ENCODE results near the gene SLC16A1.

SLC16A1 gene

GRCh38 chr1:112954945-112955772, 837 bp downstream of the SLC16A1 start:
- DNase-seq, result peak; percentile 73
- Histone ChIP-seq H3K4me3 (ENCODE audit: insufficient read depth in 1 of 2, low read depth in 1 of 2, low read length in 2 of 2) (peak overlapping the region; percentile 90 to 91), H2BK120ac (ENCODE audit: low read depth, low read length) (peak overlapping the region; percentile 58), H3K79me1 (replicated peaks; ENCODE audit: low read length, poor library complexity, severe bottlenecking) (peaks cover 2% of the 10 kb centered on the region), H3K27me3 (ENCODE audit: control insufficient read depth in 1 of 2, insufficient read depth in 1 of 2, low read length in 2 of 2) (no peaks in the 10 kb centered on the region), H2AFZ (ENCODE audit: low read depth, low read length) (no peak overlapping the region), H3K4me1 (ENCODE audit: control insufficient read depth, insufficient read depth, low read depth, low read length) (peaks cover 7% of the 10 kb centered on the region), H4K8ac (ENCODE audit: low read length) (peak overlapping the region; percentile 40), H3K14ac (ENCODE audit: low read length in 2 of 2) (peak overlapping the region in 1 of 2 experiments; percentile 96), H3K9ac (ENCODE audit: low read length) (peak overlapping the region; percentile 92), H3K23ac (ENCODE audit: low read length in 2 of 2) (peak overlapping the region in 1 of 2 experiments; percentile 96), H3K18ac (ENCODE audit: low read depth in 1 of 2, low read length in 2 of 2) (peak overlapping the region; percentile 93 to 99), H2BK15ac (ENCODE audit: low read depth, poor library complexity, severe bottlenecking) (no peak overlapping the region), H3K36me3 (ENCODE audit: control insufficient read depth in 1 of 2, insufficient read depth in 2 of 2, low read depth in 1 of 2, low read length in 2 of 2) (peaks cover 0 to under 1% of the 10 kb centered on the region in 2 experiments), H3K4ac (ENCODE audit: low read depth in 1 of 2, low read length in 2 of 2) (peak overlapping the region; percentile 6 to 81), H3K9me3 (ENCODE audit: control insufficient read depth, low read length) (no peaks in the 10 kb centered on the region), H4K91ac (ENCODE audit: low read length) (no peak overlapping the region), H2BK12ac (ENCODE audit: low read length in 2 of 2) (peak overlapping the region in 1 of 2 experiments; percentile 10), H2BK5ac (ENCODE audit: low read depth, low read length, poor library complexity, severe bottlenecking) (no peak overlapping the region), H3K27ac (ENCODE audit: low read length, poor library complexity, severe bottlenecking) (peak overlapping the region; percentile 71), H2AK5ac (ENCODE audit: low read length, severe bottlenecking) (no peak overlapping the region), H3K4me2 (ENCODE audit: low read length, poor library complexity, severe bottlenecking) (peak overlapping the region; percentile 91)
- 1% methylated on average over 28 of the region's 29 CpGs for WGBS

GRCh38 chr1:112954017-112954650, 1.9 kb downstream of the SLC16A1 start:
- Histone ChIP-seq H3K9ac (ENCODE audit: low read length) (peak overlapping the region; percentile 92), H2BK120ac (ENCODE audit: low read depth, low read length) (no peak overlapping the region), H3K4me1 (ENCODE audit: control insufficient read depth, insufficient read depth, low read depth, low read length) (peaks cover 5% of the 10 kb centered on the region), H3K27me3 (ENCODE audit: control insufficient read depth in 1 of 2, insufficient read depth in 1 of 2, low read length in 2 of 2) (no peaks in the 10 kb centered on the region), H2BK5ac (ENCODE audit: low read depth, low read length, poor library complexity, severe bottlenecking) (no peak overlapping the region), H4K8ac (ENCODE audit: low read length) (no peak overlapping the region), H3K36me3 (ENCODE audit: control insufficient read depth in 1 of 2, insufficient read depth in 2 of 2, low read depth in 1 of 2, low read length in 2 of 2) (no peaks in the 10 kb centered on the region), H3K9me3 (ENCODE audit: control insufficient read depth, low read length) (no peaks in the 10 kb centered on the region), H3K79me1 (replicated peaks; ENCODE audit: low read length, poor library complexity, severe bottlenecking) (no peaks in the 10 kb centered on the region), H3K18ac (ENCODE audit: low read depth in 1 of 2, low read length in 2 of 2) (no peak overlapping the region), H3K14ac (ENCODE audit: low read length in 2 of 2) (no peak overlapping the region), H3K27ac (ENCODE audit: low read length, poor library complexity, severe bottlenecking) (no peak overlapping the region), H2BK15ac (ENCODE audit: low read depth, poor library complexity, severe bottlenecking) (no peak overlapping the region), H4K91ac (ENCODE audit: low read length) (no peak overlapping the region), H3K4ac (ENCODE audit: low read depth in 1 of 2, low read length in 2 of 2) (no peak overlapping the region), H2AFZ (ENCODE audit: low read depth, low read length) (no peak overlapping the region), H3K23ac (ENCODE audit: low read length in 2 of 2) (no peak overlapping the region), H2BK12ac (ENCODE audit: low read length in 2 of 2) (no peak overlapping the region), H2AK5ac (ENCODE audit: low read length, severe bottlenecking) (no peak overlapping the region), H3K4me3 (ENCODE audit: insufficient read depth in 1 of 2, low read depth in 1 of 2, low read length in 2 of 2) (peak overlapping the region in 1 of 2 experiments; percentile 91), H3K4me2 (ENCODE audit: low read length, poor library complexity, severe bottlenecking) (peak overlapping the region; percentile 68)
- DNase-seq, result peak; percentile 41
- WGBS, result 54% methylated on average over 2 of the region's 4 CpGs

- H2BK15ac ChIP-seq (ENCODE audit: low read depth, poor library complexity, severe bottlenecking), result no peak overlapping the region
Measured at GRCh38 chr1:112950426-112950825, 5.6 kb downstream of the SLC16A1 start.

GRCh38 chr1:112946683-112947082, 9.3 kb downstream of the SLC16A1 start:
- Histone ChIP-seq H3K27ac (ENCODE audit: low read length, poor library complexity, severe bottlenecking) (no peak overlapping the region), H2BK12ac (ENCODE audit: low read length in 2 of 2) (no peak overlapping the region), H2BK5ac (ENCODE audit: low read depth, low read length, poor library complexity, severe bottlenecking) (no peak overlapping the region), H2BK15ac (ENCODE audit: low read depth, poor library complexity, severe bottlenecking) (no peak overlapping the region), H3K27me3 (ENCODE audit: control insufficient read depth in 1 of 2, insufficient read depth in 1 of 2, low read length in 2 of 2) (no peaks in the 10 kb centered on the region), H3K4ac (ENCODE audit: low read depth in 1 of 2, low read length in 2 of 2) (no peak overlapping the region), H2BK120ac (ENCODE audit: low read depth, low read length) (no peak overlapping the region), H3K9me3 (ENCODE audit: control insufficient read depth, low read length) (no peaks in the 10 kb centered on the region), H3K79me1 (replicated peaks; ENCODE audit: low read length, poor library complexity, severe bottlenecking) (peaks cover 3% of the 10 kb centered on the region), H3K4me1 (ENCODE audit: control insufficient read depth, insufficient read depth, low read depth, low read length) (no peaks in the 10 kb centered on the region), H2AK5ac (ENCODE audit: low read length, severe bottlenecking) (no peak overlapping the region), H3K9ac (ENCODE audit: low read length) (no peak overlapping the region), H3K36me3 (ENCODE audit: control insufficient read depth in 1 of 2, insufficient read depth in 2 of 2, low read depth in 1 of 2, low read length in 2 of 2) (peaks cover 4 to 6% of the 10 kb centered on the region in 2 experiments), H3K4me2 (ENCODE audit: low read length, poor library complexity, severe bottlenecking) (no peak overlapping the region), H3K4me3 (ENCODE audit: insufficient read depth in 1 of 2, low read depth in 1 of 2, low read length in 2 of 2) (no peak overlapping the region), H2AFZ (ENCODE audit: low read depth, low read length) (no peak overlapping the region), H4K8ac (ENCODE audit: low read length) (no peak overlapping the region), H3K14ac (ENCODE audit: low read length in 2 of 2) (no peak overlapping the region), H4K91ac (ENCODE audit: low read length) (no peak overlapping the region), H3K18ac (ENCODE audit: low read depth in 1 of 2, low read length in 2 of 2) (no peak overlapping the region), H3K23ac (ENCODE audit: low read length in 2 of 2) (no peak overlapping the region)
- no peak for DNase-seq
- 96% methylated on average over 3 of the region's 3 CpGs for WGBS

More at GRCh38 chr1:112950426-112950825, 5.6 kb downstream of the SLC16A1 start:
- DNase-seq, result no peak
- Histone ChIP-seq H4K91ac (ENCODE audit: low read length) (no peak overlapping the region), H3K27ac (ENCODE audit: low read length, poor library complexity, severe bottlenecking) (no peak overlapping the region), H3K4ac (ENCODE audit: low read depth in 1 of 2, low read length in 2 of 2) (no peak overlapping the region), H3K23ac (ENCODE audit: low read length in 2 of 2) (no peak overlapping the region), H3K27me3 (ENCODE audit: control insufficient read depth in 1 of 2, insufficient read depth in 1 of 2, low read length in 2 of 2) (no peaks in the 10 kb centered on the region), H3K4me1 (ENCODE audit: control insufficient read depth, insufficient read depth, low read depth, low read length) (no peaks in the 10 kb centered on the region), H3K79me1 (replicated peaks; ENCODE audit: low read length, poor library complexity, severe bottlenecking) (no peaks in the 10 kb centered on the region), H3K36me3 (ENCODE audit: control insufficient read depth in 1 of 2, insufficient read depth in 2 of 2, low read depth in 1 of 2, low read length in 2 of 2) (no peaks in the 10 kb centered on the region), H3K4me2 (ENCODE audit: low read length, poor library complexity, severe bottlenecking) (no peak overlapping the region), H3K14ac (ENCODE audit: low read length in 2 of 2) (no peak overlapping the region), H4K8ac (ENCODE audit: low read length) (no peak overlapping the region), H2AFZ (ENCODE audit: low read depth, low read length) (no peak overlapping the region), H3K9ac (ENCODE audit: low read length) (no peak overlapping the region), H2BK12ac (ENCODE audit: low read length in 2 of 2) (no peak overlapping the region), H2BK120ac (ENCODE audit: low read depth, low read length) (no peak overlapping the region), H3K18ac (ENCODE audit: low read depth in 1 of 2, low read length in 2 of 2) (no peak overlapping the region), H2BK5ac (ENCODE audit: low read depth, low read length, poor library complexity, severe bottlenecking) (no peak overlapping the region), H2AK5ac (ENCODE audit: low read length, severe bottlenecking) (no peak overlapping the region), H3K9me3 (ENCODE audit: control insufficient read depth, low read length) (no peaks in the 10 kb centered on the region), H3K4me3 (ENCODE audit: insufficient read depth in 1 of 2, low read depth in 1 of 2, low read length in 2 of 2) (no peak overlapping the region)
- WGBS, result no CpG with 5 or more reads among the region's 1 CpG
